Mammary epithelial cell (primary cell): ENCODE measurements around the gene TMEM245.

ENCODE experiments used
- CTCF ChIP-seq, 2 donors: IDR thresholded peaks in 1 of 2; conservative IDR thresholded peaks in 1 of 2; 2 replicates each; pipeline ENCODE4 v1.5.1; 2011 to 2012; ENCODE audit warnings: inconsistent platforms in 2 of 2, low read length in 2 of 2, mild to moderate bottlenecking in 2 of 2, control low read depth in 1 of 2, low read depth in 1 of 2; ENCODE audit not compliant: insufficient read depth in 1 of 2; ENCODE audit errors: extremely low read depth in 1 of 2
- EZH2 ChIP-seq: IDR thresholded peaks from 2 replicates; pipeline ENCODE4 v1.6.1; 2012; ENCODE audit warnings: low read length, inconsistent platforms, borderline replicate concordance

GRCh38 chr9:109019420-109019819 lies 100.3 kb downstream of the TMEM245 start:
- TF ChIP-seq CTCF (conservative IDR thresholded peaks at IDR 0.05 in 1 of 2, IDR thresholded peaks at IDR 0.05 in 1 of 2; ENCODE audit: extremely low read depth in 1 of 2, insufficient read depth in 1 of 2, low read depth in 1 of 2, low read length in 2 of 2) (no peak), EZH2 (no peak)
